Psoas muscle (tissue), 8 donors: ENCODE measurements around the gene ABCC8. TPM values are rescaled to one million over a fixed set of nuclear protein-coding genes. Genes with fewer than 3 reads are reported as not detected.

Source experiments
- ATAC-seq, 4 donors: fragments of 200-7000 bp; cut with Tn5 transposase; one replicate each; pipeline ENCODE4 v1.9.1; 2020; ENCODE audit warnings: moderate library complexity in 3 of 4, mild to moderate bottlenecking in 2 of 4
- DNase-seq, 2 donors: peaks; one replicate each; pipeline ENCODE4 v3.0.0-alpha.2; 2020
- H3K27ac ChIP-seq: fragments of 200-600 bp; one replicate; pipeline ENCODE4 v1.8.0; 2022
- H3K27me3 ChIP-seq, 3 donors: fragments of 200-600 bp in 1 of 3; one replicate each; pipeline versions ENCODE4 v1.6.1 to v1.8.0; 2013 to 2022; ENCODE audit warnings: low read length in 2 of 3, mild to moderate bottlenecking in 2 of 3, moderate library complexity in 1 of 3; ENCODE audit not compliant: insufficient read depth in 3 of 3
- H3K36me3 ChIP-seq, 2 donors: fragments of 200-600 bp in 1 of 2; one replicate each; pipeline versions ENCODE4 v1.6.1 to v1.8.0; 2013 to 2022; ENCODE audit warnings: low read depth in 1 of 2, mild to moderate bottlenecking in 1 of 2, moderate library complexity in 1 of 2; ENCODE audit not compliant: insufficient read depth in 1 of 2
- H3K4me1 ChIP-seq: fragments of 200-600 bp; one replicate; pipeline ENCODE4 v1.8.0; 2022
- H3K4me3 ChIP-seq: fragments of 200-600 bp; one replicate; pipeline ENCODE4 v1.8.0; 2022; ENCODE audit warnings: mild to moderate bottlenecking
- H3K9me3 ChIP-seq: fragments of 200-600 bp; one replicate; pipeline ENCODE4 v1.8.0; 2022
- CTCF ChIP-seq: fragments of 200-600 bp; IDR thresholded peaks from one replicate; pipeline ENCODE4 v1.8.0; 2022; ENCODE audit warnings: antibody characterized with exemption
- WGBS, 3 donors: extraction: QIAGEN DNeasy Blood & Tissue Kit; methylation state at CpG; one replicate each; pipeline versions ENCODE4 v1.1.6 to v1.1.7; 2013; 5-methylcytosine and 5-hydroxymethylcytosine counted together
- intact Hi-C, 2 donors: fragments of 100-400 bp; cut with DNase I; formaldehyde crosslinking; loops; one replicate each; pipeline versions ENCODE4 v1.11.0 to v1.14.2; 2022
- polyA plus RNA-seq, 3 donors: library from polyadenylated mRNA; stranded (reverse); fragments of 200-250 nt; gene quantifications; one replicate each; pipeline ENCODE4 v1.2.3, GENCODE V29; 2013
- total RNA-seq, 4 donors: library from RNA; stranded (reverse); fragmentation: NEBNext Ultra II Directional in 2 of 4; extraction: Animal tissue kit (Norgen Biotek cat#: 25700) in 2 of 4; gene quantifications; one replicate each; pipeline versions ENCODE4 v1.2.1 to v1.2.4, GENCODE V29; 2021 to 2023
- donor health status: healthy with polysubstance abuse.
- donor health status: DM: no; HTN: no; CAD: no; lungs with moderate emphysema.
- donor health status: Bipolar disorder and iron deficiency.
- donor health status: healthy.
- donor health status: DM: yes; HTN: yes; CAD: no.
- donor health status: DM: no; HTN: no; CAD: no.
- donor health status: DM: no; HTN: no; CAD: no.
- donor health status: DM: yes; HTN: yes; CAD: no.

ABCC8 gene
- total and polyA plus RNA-seq, 7 donors = 0.26 to 3.5 (median 0.75) TPM

- peak; percentile 82 to 94 for DNase-seq
- TF ChIP-seq CTCF = peak; percentile 96
- H3K4me3 ChIP-seq = no peak overlapping the region
- H3K27me3 ChIP-seq = no peaks in the 10 kb centered on the region
- 17 to 27% (median 22%) methylated on average over 9 of the region's 9 CpGs for WGBS, 3 donors
- H3K4me1 ChIP-seq = no peaks in the 10 kb centered on the region
- H3K27ac ChIP-seq = peak overlapping the region; percentile 18
- no peaks in the 10 kb centered on the region for H3K36me3 ChIP-seq
- H3K9me3 ChIP-seq = no peaks in the 10 kb centered on the region
- peak; percentile 88 to 97 (median 90) for ATAC-seq
- intact Hi-C loops = loop anchor here (1.0 to 2.0 kb wide), 4 partner anchors 120 to 276 kb away; no protein-coding TSS in a partner anchor
Measured at GRCh38 chr11:17504330-17505107, 27.9 kb upstream of the ABCC8 start.

DNA sequence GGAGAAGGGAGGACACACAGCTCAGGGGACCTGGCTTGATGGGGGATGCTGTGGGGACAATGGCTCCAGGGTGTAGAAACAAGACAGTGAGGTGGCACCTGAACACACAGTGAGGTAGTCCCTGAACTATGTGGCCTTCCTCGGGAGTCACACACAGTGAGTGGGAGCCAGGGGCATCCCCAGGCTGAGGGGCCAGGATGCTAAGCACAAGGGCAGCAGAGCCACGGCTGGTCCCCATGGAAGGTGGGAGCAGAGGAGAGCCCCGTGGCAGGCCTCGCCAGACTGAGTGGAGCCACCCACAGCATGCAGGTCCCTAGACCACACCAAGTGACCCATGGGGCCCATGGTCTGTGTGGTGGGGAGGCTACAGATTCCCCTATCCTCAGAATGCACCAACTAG is 26.0 kb upstream of the ABCC8 start:
- no peaks in the 10 kb centered on the region for H3K9me3 ChIP-seq
- ATAC-seq = no peak
- no peaks in the 10 kb centered on the region for H3K36me3 ChIP-seq
- H3K4me1 ChIP-seq = no peaks in the 10 kb centered on the region
- DNase-seq = no peak
- no peak overlapping the region for H3K27ac ChIP-seq
- H3K4me3 ChIP-seq = no peak overlapping the region
- intact Hi-C loops = no loop called here
- no peaks in the 10 kb centered on the region for H3K27me3 ChIP-seq
- 92 to 98% (median 96%) methylated on average over 4 of the region's 4 CpGs for WGBS, 3 donors
- no peak for TF ChIP-seq CTCF

- no peak for DNase-seq
Measured at GRCh38 chr11:17500673-17501072, 24.0 kb upstream of the ABCC8 start.

DNA sequence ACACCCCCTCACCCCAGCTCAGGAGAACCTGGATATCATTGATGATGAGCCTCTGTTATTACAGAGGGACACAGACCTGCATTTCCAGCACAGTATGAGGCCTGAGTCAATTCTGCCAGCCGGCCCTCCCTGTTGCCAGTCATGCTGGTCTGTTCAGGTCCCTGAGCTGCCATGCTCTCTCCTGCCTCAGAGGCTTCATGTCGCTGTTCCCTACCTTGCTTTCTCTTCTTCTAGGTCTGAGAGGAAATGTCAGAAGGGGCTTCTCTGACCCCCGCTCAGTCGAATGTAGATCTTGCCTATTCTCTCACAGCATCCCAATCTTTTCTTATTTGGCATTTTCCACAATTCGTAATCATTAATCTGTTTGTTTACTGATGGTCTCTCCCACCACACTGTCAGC is 21.8 kb upstream of the ABCC8 start:
- Histone ChIP-seq H3K27me3 (no peaks in the 10 kb centered on the region), H3K36me3 (no peaks in the 10 kb centered on the region), H3K27ac (no peak overlapping the region), H3K4me3 (no peak overlapping the region), H3K4me1 (no peaks in the 10 kb centered on the region), H3K9me3 (no peaks in the 10 kb centered on the region)
- intact Hi-C loops = no loop called here
- ATAC-seq (peak in 3 of 4 donors; percentile 25 to 67 (median 44)), DNase-seq (no peak)
- 83 to 88% (median 85%) methylated on average over 5 of the region's 5 CpGs for WGBS, 3 donors
- TF ChIP-seq CTCF = peak; percentile 13

More at GRCh38 chr11:17500673-17501072, 24.0 kb upstream of the ABCC8 start:
- Histone ChIP-seq H3K4me1 (no peaks in the 10 kb centered on the region), H3K9me3 (no peaks in the 10 kb centered on the region), H3K4me3 (no peak overlapping the region), H3K27ac (no peak overlapping the region), H3K27me3 (no peaks in the 10 kb centered on the region), H3K36me3 (no peaks in the 10 kb centered on the region)
- ATAC-seq = no peak
- no peak for TF ChIP-seq CTCF
- intact Hi-C loops = no loop called here
- WGBS, 3 donors = 89 to 93% (median 90%) methylated on average over 12 of the region's 12 CpGs
